GM19023 (cell line): ENCODE measurements around the gene PLCB4.

Source experiments
- ATAC-seq: cut with Tn5 transposase; IDR thresholded peaks from one replicate; pipeline ENCODE4 v1.9.1; 2021; ENCODE audit warnings: mild to moderate bottlenecking, moderate library complexity; ENCODE audit not compliant: unreplicated experiment

The PLCB4 gene

DNA sequence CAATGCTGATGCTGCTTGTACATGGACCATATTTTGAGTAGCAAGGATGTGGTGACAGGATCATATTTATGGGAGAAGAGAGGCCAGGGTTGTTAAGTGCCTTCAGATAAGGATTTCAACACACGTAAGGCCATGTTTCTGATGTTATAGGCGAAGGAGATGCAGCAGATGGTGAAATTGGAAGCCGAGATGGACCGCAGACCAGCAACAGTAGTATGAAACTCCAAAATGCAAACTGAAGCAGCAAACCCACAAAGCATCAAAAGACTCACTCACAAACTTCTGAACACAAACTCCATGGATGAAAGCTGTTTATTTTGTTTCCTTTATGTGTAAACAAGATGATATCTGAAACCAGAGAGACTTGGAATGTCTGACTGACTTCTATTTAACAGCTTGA lies 409.9 kb downstream of the PLCB4 start:
- no peak for ATAC-seq

- ATAC-seq = no peak
These were observed 411.2 kb downstream of the PLCB4 start for GRCh38 chr20:9480066-9480465.

GRCh38 chr20:9482180-9482579 lies 413.3 kb downstream of the PLCB4 start:
- no peak for ATAC-seq

DNA sequence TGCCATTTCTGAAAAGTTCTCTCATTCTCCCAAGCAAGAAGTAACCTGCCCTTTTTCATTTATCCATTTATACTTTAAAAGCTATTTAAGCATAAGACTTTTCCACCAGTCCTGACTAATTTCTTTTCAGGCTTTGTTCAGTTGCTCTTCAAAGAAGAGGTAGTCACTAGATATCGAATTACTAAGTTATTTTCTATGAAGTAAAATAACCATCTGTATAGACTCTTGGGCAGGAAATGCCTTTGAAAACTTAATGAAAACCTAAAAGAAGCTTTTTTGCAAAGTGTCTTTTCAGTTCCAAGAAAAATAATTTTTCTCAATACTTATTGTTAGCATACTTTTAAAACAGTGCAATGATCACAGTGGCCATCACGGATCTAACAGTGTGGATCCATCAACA lies 414.2 kb downstream of the PLCB4 start:
- ATAC-seq = no peak

GRCh38 chr20:9485614-9486340 lies 416.9 kb downstream of the PLCB4 start:
- ATAC-seq = no peak

DNA sequence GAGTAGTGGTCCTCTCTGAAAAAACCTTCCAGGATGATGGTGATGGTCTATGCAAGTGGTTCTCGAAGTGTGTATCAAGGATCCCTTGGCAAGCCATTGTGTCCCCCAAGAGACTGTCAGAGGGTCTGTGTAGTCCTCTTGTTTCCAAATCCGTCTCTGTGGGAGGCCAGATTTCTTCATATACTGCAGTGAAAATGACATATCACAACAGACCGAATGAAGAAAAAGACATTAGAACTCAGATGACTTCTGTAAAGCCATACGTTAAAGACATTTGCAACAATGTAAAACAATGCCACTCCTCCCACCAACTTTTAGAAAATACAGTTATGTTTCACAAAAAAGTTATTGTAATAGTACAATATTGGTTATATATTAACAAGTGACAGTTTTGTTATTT lies 418.3 kb downstream of the PLCB4 start:
- no peak for ATAC-seq

GRCh38 chr20:9488063-9488462 lies 419.2 kb downstream of the PLCB4 start:
- no peak for ATAC-seq

DNA sequence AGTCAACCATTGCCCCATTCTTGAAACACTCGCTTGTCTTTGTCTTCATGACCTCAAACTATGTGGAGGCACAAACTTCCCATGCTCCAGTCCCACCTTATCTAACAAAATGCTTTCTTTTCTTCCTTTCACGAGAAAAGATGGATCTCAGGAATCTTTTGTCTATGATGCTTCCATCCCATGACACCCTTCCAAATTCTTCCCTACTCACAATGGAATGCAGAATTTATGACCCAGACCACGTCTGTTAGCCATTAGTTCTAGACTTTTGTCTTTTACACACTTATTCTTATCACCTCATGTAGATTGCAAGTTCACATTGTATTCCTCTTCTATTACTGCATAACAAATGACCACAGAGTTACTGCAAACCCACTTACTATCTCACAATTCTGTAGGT lies 421.3 kb downstream of the PLCB4 start:
- no peak for ATAC-seq

- ATAC-seq = no peak
These were observed 421.7 kb downstream of the PLCB4 start for GRCh38 chr20:9490631-9491030.

DNA sequence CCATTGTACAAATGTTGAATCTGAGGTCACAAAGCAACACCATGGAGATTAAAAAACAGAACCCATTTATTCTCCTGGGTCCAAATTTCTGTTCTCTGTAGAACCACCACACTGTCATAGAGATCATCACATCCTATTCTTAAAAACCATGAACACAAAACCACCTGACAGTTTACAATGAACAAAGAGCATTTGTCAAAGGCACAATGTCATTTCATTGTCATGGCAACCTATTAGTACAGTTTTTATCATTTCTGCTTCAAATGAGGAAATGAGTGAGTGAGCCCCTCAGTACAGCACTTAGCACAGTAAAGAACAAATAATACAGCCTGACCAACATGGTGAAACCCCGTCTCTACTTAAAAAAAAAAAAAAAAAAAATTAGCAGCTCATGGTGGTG lies 422.4 kb downstream of the PLCB4 start:
- no peak for ATAC-seq

DNA sequence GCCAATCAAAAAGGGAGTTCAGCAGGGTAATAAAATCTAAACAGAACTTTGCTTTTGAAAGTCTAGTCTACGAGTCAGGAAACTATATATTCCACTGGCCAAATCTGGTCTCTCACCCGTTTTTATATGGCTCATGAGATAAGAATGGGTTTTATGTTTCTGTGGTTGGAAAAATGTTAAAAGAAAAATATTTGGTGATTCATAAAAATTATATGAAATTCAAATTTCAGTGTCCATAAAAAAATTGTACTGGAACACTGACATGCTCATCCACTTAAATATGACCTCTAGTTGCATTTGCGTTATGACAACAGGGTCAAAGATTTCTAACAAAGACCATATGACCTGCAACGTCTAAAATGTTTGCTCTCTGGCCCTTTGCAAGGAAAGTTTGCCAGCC lies 423.2 kb downstream of the PLCB4 start:
- no peak for ATAC-seq

DNA sequence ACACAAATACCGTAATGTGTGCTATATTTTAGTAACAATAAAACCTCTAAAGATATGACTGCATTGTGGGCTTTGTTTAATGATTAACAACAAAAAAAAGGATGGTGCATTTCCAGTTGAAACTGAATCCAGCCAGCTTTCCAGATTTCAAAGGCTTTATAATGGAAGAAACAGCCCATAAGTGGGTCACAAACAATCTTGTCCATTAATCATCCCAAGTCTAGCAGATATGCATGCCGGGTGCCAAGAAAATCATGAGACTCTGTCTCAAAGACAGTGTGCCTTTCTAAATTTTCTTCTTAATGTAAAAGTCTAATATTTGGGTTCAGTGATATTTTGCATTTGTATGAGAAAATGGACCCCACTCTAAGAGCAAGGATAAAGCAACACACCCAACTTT lies 424.9 kb downstream of the PLCB4 start:
- no peak for ATAC-seq

DNA sequence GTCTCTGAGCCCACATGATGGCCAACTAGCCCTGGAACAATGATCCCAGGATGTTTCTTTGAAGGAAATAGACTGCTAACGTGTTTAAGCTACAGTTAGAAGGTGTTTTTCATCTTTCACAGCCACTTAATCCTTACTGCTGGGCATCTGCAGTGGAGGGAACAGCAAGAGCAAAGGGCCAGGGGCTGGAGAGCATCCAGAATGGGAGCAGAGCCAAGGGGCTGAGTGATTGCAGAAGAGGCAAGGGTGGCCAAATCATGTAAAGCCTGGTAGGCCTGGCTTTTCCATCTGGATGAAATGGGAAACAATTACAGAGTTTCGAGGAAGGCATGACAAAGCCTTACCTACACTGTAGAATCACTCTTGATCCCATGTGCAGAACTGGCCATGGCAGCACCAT lies 426.8 kb downstream of the PLCB4 start:
- ATAC-seq = no peak

DNA sequence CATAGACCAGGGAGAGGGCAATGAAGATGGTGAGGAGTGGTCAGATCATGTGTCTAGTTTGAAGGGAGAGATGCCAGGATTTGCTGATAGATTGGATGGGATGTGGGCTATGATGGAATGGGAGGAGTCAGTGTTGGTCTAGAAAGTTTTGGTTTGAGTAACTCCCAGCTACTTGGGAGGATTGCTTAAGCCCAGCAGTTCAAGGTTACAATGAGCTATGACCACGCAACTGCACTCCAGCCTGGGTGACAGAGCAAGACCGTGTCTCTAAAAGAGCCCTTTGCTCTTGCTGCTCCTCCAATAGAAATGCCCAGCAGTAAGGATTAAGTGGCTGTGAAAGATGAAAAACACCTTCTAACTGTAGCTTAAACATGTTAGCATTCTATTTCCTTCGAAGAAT lies 427.3 kb downstream of the PLCB4 start:
- no peak for ATAC-seq

DNA sequence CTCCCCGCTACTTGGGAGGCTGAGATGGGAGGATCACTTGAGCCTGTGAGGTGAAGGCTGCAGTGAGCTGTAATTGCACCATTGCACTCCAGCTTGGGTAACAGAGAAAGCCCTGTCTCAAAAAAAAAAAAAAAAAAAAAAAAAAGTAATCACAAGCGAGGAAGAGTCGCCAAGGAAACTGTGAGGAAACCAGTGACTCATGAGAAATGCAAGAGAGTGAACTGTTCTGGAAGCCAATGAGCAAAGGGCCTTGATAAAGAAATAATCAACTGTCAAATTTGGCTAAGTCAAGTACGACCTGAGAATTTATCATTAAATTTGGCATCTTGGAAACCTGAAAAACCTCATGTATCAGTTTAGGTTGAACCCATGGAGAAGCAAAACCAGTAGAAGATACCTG lies 429.4 kb downstream of the PLCB4 start:
- ATAC-seq = no peak

DNA sequence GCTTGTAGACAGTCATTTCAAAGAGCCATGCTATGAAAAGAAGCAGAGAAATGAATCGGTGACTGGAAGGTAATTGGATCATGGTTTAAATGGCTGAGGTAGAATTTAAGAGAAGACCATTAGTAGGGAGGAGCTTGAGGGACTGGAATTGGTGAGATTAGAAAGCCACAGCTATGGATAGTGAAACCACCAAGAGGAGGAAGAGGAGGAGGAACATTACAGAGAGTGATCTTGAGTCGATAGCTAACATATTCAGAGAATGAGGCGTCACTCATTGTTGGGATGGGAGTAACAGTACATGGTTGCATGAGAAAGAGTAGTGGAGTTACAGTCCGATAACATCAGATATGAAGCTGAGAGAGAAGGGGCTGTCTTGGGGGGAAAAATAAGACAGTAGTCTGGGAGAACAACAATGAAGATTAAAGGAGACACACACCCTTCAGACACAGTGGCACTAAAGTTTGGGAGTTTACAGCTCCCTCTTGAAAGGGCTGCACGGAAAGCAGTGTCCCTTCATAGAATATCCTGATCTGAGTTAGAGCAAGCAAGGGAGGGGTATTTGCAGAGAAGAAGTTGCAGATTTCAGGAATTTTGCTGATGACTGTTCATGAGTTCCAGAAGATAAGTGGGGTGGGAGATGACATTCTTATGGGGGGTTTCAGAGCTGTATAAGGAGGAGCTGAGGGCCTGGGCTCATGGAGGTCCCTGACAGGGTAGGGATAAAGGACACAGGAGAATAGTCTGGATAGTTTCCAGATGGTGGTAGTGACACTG lies 430.4 kb downstream of the PLCB4 start:
- no peak for ATAC-seq

- ATAC-seq = no peak
These were observed 431.2 kb downstream of the PLCB4 start for GRCh38 chr20:9500121-9500520.

GRCh38 chr20:9501473-9501872 lies 432.6 kb downstream of the PLCB4 start:
- ATAC-seq = no peak

DNA sequence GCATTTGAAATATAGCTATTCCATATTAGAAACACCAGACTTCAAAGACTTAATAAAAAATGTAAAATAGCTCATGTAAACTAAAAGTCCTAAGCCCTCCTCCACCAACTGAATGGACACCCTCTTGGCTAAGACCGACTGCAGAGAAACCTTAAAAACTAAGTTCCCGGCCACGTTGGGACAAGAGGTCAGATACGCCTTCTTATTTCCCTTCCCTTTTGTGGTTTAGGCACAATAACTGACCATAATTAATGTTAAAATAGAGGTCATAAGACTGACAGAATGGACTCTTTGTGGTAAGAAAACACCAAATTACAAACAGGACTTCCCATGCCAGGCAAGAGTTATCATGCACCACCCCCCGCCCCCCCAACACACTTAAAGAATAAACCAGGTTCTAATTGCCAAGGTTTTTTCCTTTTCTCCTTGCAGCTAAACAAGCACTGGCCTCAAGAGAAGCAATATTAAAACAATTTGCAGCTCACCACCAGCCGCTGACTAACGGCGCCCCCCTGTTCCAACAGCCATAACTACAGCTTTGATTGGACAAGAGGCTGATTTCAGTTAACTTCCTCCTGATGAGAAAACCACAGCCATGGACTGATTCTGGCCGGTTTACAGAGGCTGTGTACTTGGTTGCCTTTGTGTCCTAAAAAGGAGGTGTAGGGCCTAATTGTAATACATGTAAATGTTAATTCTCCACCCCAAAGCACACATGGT lies 434.8 kb downstream of the PLCB4 start:
- ATAC-seq = no peak

DNA sequence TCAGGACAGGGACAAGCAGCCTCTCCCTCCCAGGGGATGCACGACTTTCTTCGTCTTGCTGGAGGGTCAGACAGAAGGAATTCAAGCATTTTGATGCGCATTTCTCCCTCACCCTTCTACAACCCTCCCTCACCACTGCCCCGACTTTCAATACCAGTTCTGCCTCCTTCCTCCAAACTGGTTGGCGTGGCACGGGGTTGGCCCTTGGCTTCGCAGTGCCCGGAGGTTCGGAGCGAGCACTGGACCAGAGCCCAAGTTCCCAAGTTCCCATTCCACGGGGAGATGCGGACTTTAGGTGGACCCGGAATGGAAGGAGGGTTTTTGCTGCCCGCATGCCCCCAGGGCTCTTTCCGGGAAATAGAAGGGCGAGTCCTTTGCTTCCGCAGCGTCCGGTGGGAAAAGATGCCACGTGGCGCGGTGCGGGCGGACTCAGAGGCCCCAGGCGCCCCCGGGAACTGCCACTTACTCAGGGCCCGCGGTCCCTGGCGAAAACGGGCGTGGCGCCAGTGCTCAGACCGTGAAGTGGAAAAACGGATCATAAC lies 437.5 kb downstream of the PLCB4 start:
- ATAC-seq = no peak

DNA sequence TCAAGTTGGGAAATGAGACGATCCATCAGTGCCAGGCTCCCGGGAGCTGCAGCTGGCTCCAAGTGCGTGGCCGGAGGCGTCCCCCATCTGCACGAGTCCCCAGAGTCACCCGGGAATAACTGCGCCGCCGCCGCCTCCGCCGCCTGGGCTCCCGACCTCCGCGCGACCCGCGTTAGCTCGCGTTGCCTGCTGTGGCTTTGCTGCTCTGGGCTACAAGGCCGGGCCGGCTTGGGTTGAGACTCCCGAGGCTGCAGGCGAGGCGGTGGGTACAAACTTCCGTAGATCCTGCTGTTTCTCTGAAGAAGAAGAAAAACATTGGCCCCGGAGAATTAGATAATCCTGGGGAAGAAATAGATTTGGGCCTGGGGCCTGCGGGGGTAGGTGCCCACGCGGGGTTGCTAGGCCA lies 438.1 kb downstream of the PLCB4 start:
- no peak for ATAC-seq
